IMR-90 (cell line): ENCODE measurements around the gene IGFBP7. TPM values are rescaled to one million over a fixed set of nuclear protein-coding genes. Genes with fewer than 3 reads are reported as not detected.

Experiments used
- ATAC-seq: fragments of 200-7000 bp; cut with Tn5 transposase; 2 replicates; pipeline ENCODE4 v1.9.1; 2020; ENCODE audit warnings: low read depth, mild to moderate bottlenecking, moderate library complexity
- BruUV-seq: library from RNA; stranded (reverse); fragments of 400-500 nt; replicated peaks from 2 replicates; lab custom pipeline; 2021; lab: Mats Ljungman, UMichigan
- CTCF ChIA-PET: fragments of 300-600 bp; formaldehyde crosslinking; extraction: SDS; loops from one replicate; lab custom pipeline; 2021; ENCODE audit warnings: antibody characterized with exemption; lab: Yijun Ruan, JAX
- POLR2A ChIA-PET: fragments of 300-600 bp; sonication (Branson Sonifier 250); formaldehyde crosslinking; loops from one replicate; lab custom pipeline; 2022; ENCODE audit warnings: antibody characterized with exemption; ENCODE audit not compliant: unreplicated experiment; lab: Charles Lee
- DNase-seq: peaks from one replicate; pipeline ENCODE4 v3.0.0; 2013
- H2AFZ ChIP-seq: replicated peaks from 2 replicates; pipeline ENCODE3; 2013; ENCODE audit warnings: low read length, mild to moderate bottlenecking; ENCODE audit not compliant: poor library complexity
- H2AK5ac ChIP-seq: 2 replicates; pipeline ENCODE4 v1.6.1; 2013; ENCODE audit warnings: low read depth, low read length, inconsistent platforms
- H2AK9ac ChIP-seq: replicated peaks from 2 replicates; pipeline ENCODE3; 2013; ENCODE audit warnings: mild to moderate bottlenecking, low read depth, low read length, moderate library complexity; ENCODE audit not compliant: poor library complexity
- H2BK120ac ChIP-seq: 2 replicates; pipeline ENCODE4 v1.6.1; 2013; ENCODE audit warnings: low read depth, low read length, inconsistent platforms
- H2BK15ac ChIP-seq: 3 replicates; pipeline ENCODE4 v1.6.1; 2013; ENCODE audit warnings: low read depth, low read length, inconsistent platforms
- H2BK20ac ChIP-seq: 2 replicates; pipeline ENCODE4 v1.6.1; 2013; ENCODE audit warnings: low read depth, mild to moderate bottlenecking, inconsistent platforms, low read length, moderate library complexity
- H2BK5ac ChIP-seq: 2 replicates; pipeline ENCODE4 v1.6.1; 2013; ENCODE audit warnings: mild to moderate bottlenecking, low read depth, low read length, inconsistent platforms; ENCODE audit not compliant: poor library complexity, severe bottlenecking
- H3K14ac ChIP-seq: replicated peaks from 2 replicates; pipeline ENCODE4 v1.6.1; 2013; ENCODE audit warnings: low read depth, low read length, inconsistent platforms
- H3K18ac ChIP-seq: 2 replicates; pipeline ENCODE4 v1.6.1; 2013; ENCODE audit warnings: low read depth, low read length, control low read depth
- H3K23ac ChIP-seq: 2 replicates; pipeline ENCODE4 v1.6.1; 2013; ENCODE audit warnings: low read depth, low read length, inconsistent platforms
- H3K27ac ChIP-seq: 2 replicates; pipeline ENCODE4 v1.5.1; 2013; ENCODE audit warnings: mild to moderate bottlenecking, control low read depth, low read length; ENCODE audit not compliant: insufficient read depth
- H3K27me3 ChIP-seq: 2 replicates; pipeline ENCODE4 v1.6.1; 2013; ENCODE audit warnings: low read length; ENCODE audit not compliant: control insufficient read depth, insufficient read depth
- H3K36me3 ChIP-seq: 2 replicates; pipeline ENCODE4 v1.6.1; 2013; ENCODE audit warnings: low read length, mixed read lengths; ENCODE audit not compliant: control insufficient read depth, insufficient read depth
- H3K4ac ChIP-seq: 2 replicates; pipeline ENCODE4 v1.6.1; 2013; ENCODE audit warnings: low read depth, low read length, inconsistent platforms
- H3K4me1 ChIP-seq: 2 replicates; pipeline ENCODE4 v1.6.1; 2013; ENCODE audit warnings: low read length, mixed read lengths; ENCODE audit not compliant: control insufficient read depth, insufficient read depth
- H3K4me2 ChIP-seq: 2 replicates; pipeline ENCODE4 v1.6.1; 2013; ENCODE audit warnings: low read depth, mild to moderate bottlenecking, control low read depth, low read length, moderate library complexity
- H3K4me3 ChIP-seq: 2 replicates; pipeline ENCODE4 v1.5.1; 2013; ENCODE audit warnings: low read depth, mild to moderate bottlenecking, control low read depth, low read length, moderate library complexity; ENCODE audit not compliant: insufficient read depth
- H3K56ac ChIP-seq: 2 replicates; pipeline ENCODE4 v1.6.1; 2013; ENCODE audit warnings: low read length, inconsistent platforms; ENCODE audit not compliant: insufficient read depth; ENCODE audit errors: extremely low read depth
- H3K79me1 ChIP-seq, 2 experiments: 2 replicates each; pipeline ENCODE4 v1.6.1; 2013; ENCODE audit warnings: low read length in 2 of 2, inconsistent platforms in 1 of 2, low read depth in 1 of 2
- H3K9ac ChIP-seq: 2 replicates; pipeline ENCODE4 v1.6.1; 2013; ENCODE audit warnings: low read depth, low read length, control low read depth
- H3K9me1 ChIP-seq: 2 replicates; pipeline ENCODE4 v1.6.1; 2013; ENCODE audit warnings: low read length, inconsistent platforms; ENCODE audit not compliant: insufficient read depth
- H3K9me3 ChIP-seq: 2 replicates; pipeline ENCODE4 v1.6.1; 2013; ENCODE audit warnings: low read length; ENCODE audit not compliant: control insufficient read depth, insufficient read depth
- H4K20me1 ChIP-seq: 2 replicates; pipeline ENCODE4 v1.6.1; 2013; ENCODE audit warnings: low read length, inconsistent platforms; ENCODE audit not compliant: insufficient read depth
- H4K5ac ChIP-seq: 2 replicates; pipeline ENCODE4 v1.6.1; 2013; ENCODE audit warnings: mild to moderate bottlenecking, low read depth, low read length, control low read depth
- H4K8ac ChIP-seq, 2 experiments: 2 replicates each; pipeline ENCODE4 v1.6.1; 2013; ENCODE audit warnings: low read depth in 2 of 2, low read length in 2 of 2, control low read depth in 1 of 2, inconsistent platforms in 1 of 2
- H4K91ac ChIP-seq: 2 replicates; pipeline ENCODE4 v1.6.1; 2013; ENCODE audit warnings: low read depth, low read length, inconsistent platforms; ENCODE audit not compliant: insufficient read depth
- BHLHE40 ChIP-seq: fragments of 150-350 bp; IDR thresholded peaks from 2 replicates; pipeline ENCODE4 v1.6.1; 2016; ENCODE audit warnings: mild to moderate bottlenecking, low read depth, low read length
- CEBPB ChIP-seq: IDR thresholded peaks from 2 replicates; pipeline ENCODE4 v1.6.1; 2012; ENCODE audit warnings: low read depth, low read length, improper control_type of control experiment
- CTCF ChIP-seq: conservative IDR thresholded peaks from 2 replicates; pipeline ENCODE4 v1.5.1; 2012; ENCODE audit warnings: mild to moderate bottlenecking, low read depth, low read length, improper control_type of control experiment
- MAFK ChIP-seq: IDR thresholded peaks from 2 replicates; pipeline ENCODE4 v1.6.1; 2012; ENCODE audit warnings: low read depth, low read length, improper control_type of control experiment
- RFX5 ChIP-seq: IDR thresholded peaks from 2 replicates; pipeline ENCODE4 v1.8.0; 2012; ENCODE audit warnings: low read depth, mild to moderate bottlenecking, low read length, moderate library complexity
- USF2 ChIP-seq: fragments of 150-350 bp; IDR thresholded peaks from 2 replicates; pipeline ENCODE4 v1.6.1; 2017; ENCODE audit warnings: mild to moderate bottlenecking, antibody characterized with exemption, low read length, low read depth
- WGBS, 2 experiments: methylation state at CpG; one replicate each; pipeline versions ENCODE4 v1.1.5 to v1.1.7; 2013; ENCODE audit warnings: missing lambda C conversion rate in 2 of 2; ENCODE audit not compliant: insufficient read length in 1 of 2; ENCODE audit errors: extremely low coverage in 2 of 2; 5-methylcytosine and 5-hydroxymethylcytosine counted together
- dilution Hi-C: fragments of 300-500 bp; cut with HindIII; formaldehyde crosslinking; loops from one replicate; pipeline ENCODE4 v1.14.3; 2018; ENCODE audit warnings: low sequenced_read_pairs; ENCODE audit not compliant: unreplicated experiment
- in situ Hi-C: fragments of 300-500 bp; cut with MboI; formaldehyde crosslinking; loops from 3 replicates; pipeline ENCODE4 v1.14.3; 2019; ENCODE audit warnings: low sequenced_read_pairs, inconsistent platforms, mixed read lengths
- intact Hi-C: fragments of 100-400 bp; cut with micrococcal nuclease; formaldehyde crosslinking; loops from 2 replicates; pipeline ENCODE4 v1.10.0; 2022
- polyA plus RNA-seq, 3 experiments: library from polyadenylated mRNA; depleted of rRNA; stranded (reverse); fragments of >200 nt; gene quantifications; 2 replicates each; pipeline ENCODE4 v1.2.3, GENCODE V29; 2012; ENCODE audit warnings: low replicate concordance in 1 of 3
- total RNA-seq: library from RNA; depleted of rRNA; stranded (reverse); fragments of >200 nt; gene quantifications from 2 replicates; pipeline ENCODE4 v1.2.3, GENCODE V29; 2012

IGFBP7 gene
- total and polyA plus RNA-seq, 2 of the 4 experiments (the other 2 are of a cell fraction) = 33.2 to 267 TPM

GRCh38 chr4:56986192-56986591, 124.0 kb downstream of the IGFBP7 start:
- no peak for ATAC-seq
- no peak overlapping the region for H3K27ac ChIP-seq
- no peak overlapping the region for H3K4ac ChIP-seq
- no peak overlapping the region for H3K56ac ChIP-seq
- whole genome bisulfite sequencing, 2 experiments = no CpG with 5 or more reads among the region's 1 CpG
- H3K4me2 ChIP-seq = no peak overlapping the region
- H3K9ac ChIP-seq = no peak overlapping the region
- H3K18ac ChIP-seq = no peak overlapping the region
- H2BK5ac ChIP-seq = no peak overlapping the region
- no peak overlapping the region for H2AK9ac ChIP-seq
- H3K4me1 ChIP-seq = no peaks in the 10 kb centered on the region
- H3K79me1 ChIP-seq = peaks cover 20 to 46% of the 10 kb centered on the region in 2 experiments
- no peak overlapping the region for H2BK120ac ChIP-seq
- H2BK20ac ChIP-seq = no peak overlapping the region
- no peak overlapping the region for H3K14ac ChIP-seq
- H4K5ac ChIP-seq = no peak overlapping the region
- H3K36me3 ChIP-seq = peaks cover 29% of the 10 kb centered on the region
- H3K9me3 ChIP-seq = no peaks in the 10 kb centered on the region
- no TSS peak for BruUV-seq
- no peak overlapping the region for H4K8ac ChIP-seq
- no peak overlapping the region for H3K23ac ChIP-seq
- CTCF ChIA-PET = no interaction called here
- H3K4me3 ChIP-seq = no peak overlapping the region
- H2AFZ ChIP-seq = no peak overlapping the region
- in situ Hi-C loops = no loop called here
- peaks cover 50% of the 10 kb centered on the region for H4K20me1 ChIP-seq
- dilution Hi-C loops = no loop called here
- H3K9me1 ChIP-seq = peaks cover 7% of the 10 kb centered on the region
- POLR2A ChIA-PET = no interaction called here
- intact Hi-C loops = no loop called here
- no peak for DNase-seq
- TF ChIP-seq USF2 (no peak), CEBPB (peak; percentile 53; the same call in 1 of the 2 replicates), MAFK (no peak), CTCF (no peak), RFX5 (no peak), BHLHE40 (no peak)
- H2AK5ac ChIP-seq = no peak overlapping the region
- no peaks in the 10 kb centered on the region for H3K27me3 ChIP-seq
- H2BK15ac ChIP-seq = no peak overlapping the region
- H4K91ac ChIP-seq = no peak overlapping the region
